ENCODE results near the gene ERC2. TPM values are rescaled to one million over a fixed set of nuclear protein-coding genes. Genes with fewer than 3 reads are reported as not detected.

The ERC2 gene
- total RNA-seq, 1 donor from 2014 or later: under 0.01 TPM

- Histone ChIP-seq H3K27me3 (ENCODE audit: control insufficient read depth, insufficient read depth, low read length) (no peaks in the 10 kb centered on the region), H3K4me3 (ENCODE audit: low read depth, low read length) (no peak overlapping the region), H3K36me3 (ENCODE audit: control insufficient read depth, insufficient read depth, low read length) (no peaks in the 10 kb centered on the region)
- DNase-seq (ENCODE audit: low read depth) (no peak), FAIRE-seq (no peak)
- no peak for TF ChIP-seq CTCF (IDR thresholded peaks at IDR 0.05; ENCODE audit: insufficient read depth, low read length, severe bottlenecking)
Measured at GRCh38 chr3:55619046-55619808, 849.0 kb downstream of the ERC2 start.

- DNase-seq (ENCODE audit: low read depth) (no peak), FAIRE-seq (no peak)
- Histone ChIP-seq H3K36me3 (ENCODE audit: control insufficient read depth, insufficient read depth, low read length) (no peaks in the 10 kb centered on the region), H3K4me3 (ENCODE audit: low read depth, low read length) (no peak overlapping the region), H3K27me3 (ENCODE audit: control insufficient read depth, insufficient read depth, low read length) (no peaks in the 10 kb centered on the region)
- TF ChIP-seq CTCF (IDR thresholded peaks at IDR 0.05; ENCODE audit: insufficient read depth, low read length, severe bottlenecking): no peak
Measured at GRCh38 chr3:55617385-55617784, 850.9 kb downstream of the ERC2 start.

GRCh38 chr3:55616803-55617202 is 851.5 kb downstream of the ERC2 start:
- no peaks in the 10 kb centered on the region for H3K36me3 ChIP-seq (ENCODE audit: control insufficient read depth, insufficient read depth, low read length)
- H3K4me3 ChIP-seq (ENCODE audit: low read depth, low read length): no peak overlapping the region

GRCh38 chr3:55615694-55616295 is 852.5 kb downstream of the ERC2 start:
- Histone ChIP-seq H3K36me3 (ENCODE audit: control insufficient read depth, insufficient read depth, low read length) (no peaks in the 10 kb centered on the region), H3K27me3 (ENCODE audit: control insufficient read depth, insufficient read depth, low read length) (peaks cover 2% of the 10 kb centered on the region), H3K4me3 (ENCODE audit: low read depth, low read length) (no peak overlapping the region)
- no peak for DNase-seq (ENCODE audit: low read depth)
- FAIRE-seq: no peak
- no peak for TF ChIP-seq CTCF (IDR thresholded peaks at IDR 0.05; ENCODE audit: insufficient read depth, low read length, severe bottlenecking)

More at GRCh38 chr3:55616803-55617202, 851.5 kb downstream of the ERC2 start:
- FAIRE-seq (no peak), DNase-seq (ENCODE audit: low read depth) (no peak)
- no peaks in the 10 kb centered on the region for H3K27me3 ChIP-seq (ENCODE audit: control insufficient read depth, insufficient read depth, low read length)
- no peak for TF ChIP-seq CTCF (IDR thresholded peaks at IDR 0.05; ENCODE audit: insufficient read depth, low read length, severe bottlenecking)

GRCh38 chr3:55615039-55615693 is 853.1 kb downstream of the ERC2 start:
- DNase-seq (ENCODE audit: low read depth): no peak
- no peak for TF ChIP-seq CTCF (IDR thresholded peaks at IDR 0.05; ENCODE audit: insufficient read depth, low read length, severe bottlenecking)
- Histone ChIP-seq H3K4me3 (ENCODE audit: low read depth, low read length) (no peak overlapping the region), H3K27me3 (ENCODE audit: control insufficient read depth, insufficient read depth, low read length) (peaks cover 2% of the 10 kb centered on the region), H3K36me3 (ENCODE audit: control insufficient read depth, insufficient read depth, low read length) (no peaks in the 10 kb centered on the region)
- FAIRE-seq: no peak
